Hematopoietic multipotent progenitor cell treated with erythropoietin and hydrocortisone succinate and interleukin-3 and kit ligand, for 15 days (in vitro differentiated cells): ENCODE measurements around the gene SRC.
A peak's percentile ranks its signal among the peaks of the same experiment; 100 is the strongest.
"Not testable (repeated sequence)": the region's sequence is repeated elsewhere in the genome, so short reads cannot be mapped to it uniquely, and the experiment has no call there.

Experiments used
- DNase-seq: peaks from one replicate; pipeline ENCODE4 v3.0.0-alpha.2; 2015; ENCODE audit warnings: low spot score

The SRC gene

DNA sequence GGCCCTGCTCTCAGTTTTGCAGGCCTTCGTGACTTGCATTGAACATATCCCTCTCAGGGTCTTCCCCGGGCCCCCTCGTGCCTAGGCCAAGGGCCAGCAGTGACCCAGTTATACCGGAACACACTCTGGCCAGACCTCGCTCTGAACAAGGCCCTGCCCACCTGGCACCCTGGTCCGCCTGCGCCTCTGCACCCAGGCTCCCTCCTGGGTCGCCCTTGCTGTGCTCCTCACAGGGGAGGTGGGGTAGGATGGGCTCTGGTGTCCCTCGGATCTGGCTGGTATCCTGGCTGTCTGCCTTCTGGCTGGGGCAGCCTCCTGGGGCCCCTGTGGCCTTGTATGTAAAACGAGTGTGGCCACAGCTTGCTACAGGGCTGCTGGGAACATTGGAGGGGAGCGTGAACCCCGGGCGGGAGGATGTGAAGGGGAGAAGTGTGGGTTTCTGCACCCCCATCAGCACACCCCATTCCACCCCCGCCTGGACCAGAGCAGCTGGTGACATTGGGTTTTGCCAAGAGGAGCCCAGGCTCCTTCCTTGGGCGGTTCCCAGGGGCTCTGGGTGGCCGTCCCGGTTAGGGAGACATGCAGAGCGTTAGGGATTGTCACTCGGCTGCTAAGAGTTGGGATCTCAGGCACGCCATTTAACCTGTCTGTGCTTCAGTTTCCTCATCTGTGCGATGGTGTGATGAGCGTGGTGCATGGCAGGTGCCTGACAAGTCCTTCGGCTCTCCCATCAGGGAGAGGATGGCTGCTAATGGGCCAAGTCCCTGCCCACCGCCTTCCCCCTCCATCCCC, 17.5 kb downstream of the SRC start:
- DNase-seq: no peak

GRCh38 chr20:37364013-37364926, 18.3 kb downstream of the SRC start:
- DNase-seq: no peak

GRCh38 chr20:37364927-37365272, 19.0 kb downstream of the SRC start:
- DNase-seq: no peak

- no peak for DNase-seq
These were observed 20.1 kb downstream of the SRC start for GRCh38 chr20:37365760-37366638.

- DNase-seq: no peak
These were observed 20.8 kb downstream of the SRC start for GRCh38 chr20:37366743-37367142.

DNA sequence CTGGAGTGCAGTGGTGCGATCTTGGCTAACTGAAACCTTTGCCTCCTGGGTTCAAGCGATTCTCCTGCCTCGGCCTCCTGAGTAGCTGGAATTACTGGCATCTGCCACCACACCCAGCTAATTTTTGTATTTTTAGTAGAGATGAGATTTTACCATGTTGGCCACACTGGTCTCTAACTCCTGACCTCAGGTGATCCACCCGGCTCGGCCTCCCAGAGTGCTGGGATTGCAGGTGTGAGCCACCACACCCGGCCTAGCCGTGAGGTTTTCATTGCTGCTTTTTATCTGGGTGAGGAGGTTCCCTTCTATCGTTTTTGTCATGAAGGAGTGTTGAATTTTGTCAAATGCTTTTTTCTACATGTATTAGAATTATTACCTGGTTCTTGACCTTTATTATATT, 23.9 kb downstream of the SRC start:
- DNase-seq: no peak

- DNase-seq: not testable (repeated sequence)
These were observed 25.9 kb downstream of the SRC start for GRCh38 chr20:37371845-37372244.

DNA sequence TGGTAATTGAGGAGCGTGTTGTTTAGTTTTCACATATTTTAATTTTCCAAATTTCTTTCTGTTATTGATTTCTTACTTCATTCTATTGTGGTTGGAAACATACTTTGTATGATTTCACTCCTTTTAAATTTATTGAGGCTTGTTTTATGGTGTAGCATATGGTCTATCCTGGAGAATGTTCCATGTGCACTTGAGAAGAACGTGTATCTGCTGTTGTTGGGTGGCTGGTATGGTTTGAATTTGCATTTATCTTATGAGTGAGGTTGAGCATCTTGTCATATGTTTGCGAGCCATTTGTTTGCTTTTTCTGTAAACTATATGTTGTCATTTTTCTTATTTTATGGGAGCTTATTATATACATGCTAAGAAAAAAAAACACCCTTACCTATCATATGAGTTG, 26.5 kb downstream of the SRC start:
- DNase-seq: no peak

- DNase-seq: no peak
These were observed 27.2 kb downstream of the SRC start for GRCh38 chr20:37373020-37373598.

GRCh38 chr20:37375227-37375626, 29.3 kb downstream of the SRC start:
- no peak for DNase-seq

DNA sequence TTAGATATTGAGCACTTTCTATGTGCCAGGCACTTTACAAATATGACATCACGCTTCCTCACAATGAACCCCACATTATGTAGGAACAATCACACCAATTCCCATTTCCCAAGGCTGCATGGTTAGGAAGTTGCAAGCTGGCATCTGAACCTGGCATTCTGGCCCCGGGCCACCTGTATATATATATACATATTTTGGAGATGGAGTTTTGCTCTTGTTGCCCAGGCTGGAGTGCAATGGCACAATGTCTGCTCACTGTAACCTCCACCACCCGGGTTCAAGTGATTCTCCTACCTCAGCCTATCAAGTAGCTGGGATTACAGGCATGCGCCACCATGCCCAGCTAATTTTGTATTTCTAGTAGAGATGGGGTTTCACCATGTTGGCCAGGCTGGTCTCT, 30.4 kb downstream of the SRC start:
- no peak for DNase-seq

- no peak for DNase-seq
These were observed 30.9 kb downstream of the SRC start for GRCh38 chr20:37376791-37377190.

DNA sequence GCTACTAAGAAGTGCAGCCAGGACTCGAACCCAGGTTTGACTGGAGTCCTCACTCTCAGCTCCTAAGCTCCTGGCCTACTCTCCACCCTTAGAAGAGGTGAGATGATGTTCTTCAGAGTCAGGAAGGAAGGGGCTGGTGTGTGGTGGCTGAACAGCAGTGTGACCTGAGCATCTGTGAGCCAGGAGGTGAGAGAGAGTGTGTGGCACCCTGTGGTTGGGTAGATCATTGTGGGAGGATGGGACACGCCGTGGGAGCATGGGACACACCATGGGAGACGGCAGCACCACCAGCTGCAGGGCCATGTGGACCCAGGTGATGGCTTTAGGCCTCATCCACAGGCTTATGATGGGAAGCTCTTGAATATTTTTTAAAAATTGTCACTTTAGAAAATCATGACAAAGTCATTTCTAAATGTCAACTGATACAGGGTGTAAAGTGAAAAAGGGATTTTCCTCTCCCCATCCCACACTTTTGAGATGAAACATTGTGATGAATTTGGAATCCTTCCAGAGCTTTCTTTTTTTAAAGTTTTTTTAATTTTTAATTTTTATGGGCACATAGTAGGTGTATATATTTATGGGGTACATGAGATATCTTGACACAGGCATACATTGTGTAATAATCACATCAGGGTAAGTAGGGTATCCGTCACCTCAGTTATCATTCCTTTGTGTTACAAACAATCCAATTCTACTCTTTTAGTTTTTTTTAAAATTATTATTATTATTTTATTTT, 31.6 kb downstream of the SRC start:
- no peak for DNase-seq

GRCh38 chr20:37378420-37378784, 32.5 kb downstream of the SRC start:
- DNase-seq: no peak

GRCh38 chr20:37378785-37379598, 33.1 kb downstream of the SRC start:
- peak; percentile 83 for DNase-seq

DNA sequence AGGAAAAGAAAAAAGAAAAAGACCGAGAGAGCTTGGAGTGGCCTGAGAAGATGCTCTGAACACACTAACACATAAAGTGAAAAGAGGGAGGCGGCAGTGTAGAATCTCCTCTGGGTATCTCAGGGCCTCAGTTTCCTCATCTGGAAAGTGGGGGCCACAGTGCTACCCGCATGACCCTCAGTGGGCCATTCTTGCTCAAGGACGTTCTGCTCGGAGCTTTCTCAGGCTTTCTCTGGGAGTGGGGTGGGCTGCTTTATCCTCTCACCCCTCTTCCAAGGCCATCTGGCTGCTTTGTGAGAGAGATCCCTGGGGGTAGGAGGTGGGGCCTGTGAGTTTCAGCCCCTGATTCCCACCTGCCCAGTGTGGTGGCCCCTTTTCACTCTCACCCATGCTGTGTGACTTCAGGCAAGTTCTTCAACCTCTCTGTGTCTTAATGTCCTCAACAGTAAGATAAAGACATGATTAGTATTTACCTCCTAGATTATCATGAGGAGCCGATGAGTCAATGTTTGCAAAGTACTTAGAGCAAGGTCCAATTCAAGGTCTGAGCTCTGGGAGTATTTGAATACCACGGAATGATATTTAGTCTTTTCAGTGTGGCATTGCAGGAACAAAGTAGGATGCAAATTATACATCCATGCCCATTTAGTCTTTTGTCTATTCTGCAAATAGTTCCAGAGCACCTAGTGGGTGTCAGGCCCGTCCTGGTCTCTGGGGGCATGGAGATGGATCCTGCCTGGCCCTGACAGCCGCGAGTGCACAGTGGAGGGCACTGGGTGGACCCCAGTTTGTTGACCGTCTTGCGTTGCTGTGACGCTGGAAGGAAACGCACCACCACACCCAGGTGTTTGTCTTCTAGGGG, 34.3 kb downstream of the SRC start:
- peak; percentile 7 for DNase-seq

DNA sequence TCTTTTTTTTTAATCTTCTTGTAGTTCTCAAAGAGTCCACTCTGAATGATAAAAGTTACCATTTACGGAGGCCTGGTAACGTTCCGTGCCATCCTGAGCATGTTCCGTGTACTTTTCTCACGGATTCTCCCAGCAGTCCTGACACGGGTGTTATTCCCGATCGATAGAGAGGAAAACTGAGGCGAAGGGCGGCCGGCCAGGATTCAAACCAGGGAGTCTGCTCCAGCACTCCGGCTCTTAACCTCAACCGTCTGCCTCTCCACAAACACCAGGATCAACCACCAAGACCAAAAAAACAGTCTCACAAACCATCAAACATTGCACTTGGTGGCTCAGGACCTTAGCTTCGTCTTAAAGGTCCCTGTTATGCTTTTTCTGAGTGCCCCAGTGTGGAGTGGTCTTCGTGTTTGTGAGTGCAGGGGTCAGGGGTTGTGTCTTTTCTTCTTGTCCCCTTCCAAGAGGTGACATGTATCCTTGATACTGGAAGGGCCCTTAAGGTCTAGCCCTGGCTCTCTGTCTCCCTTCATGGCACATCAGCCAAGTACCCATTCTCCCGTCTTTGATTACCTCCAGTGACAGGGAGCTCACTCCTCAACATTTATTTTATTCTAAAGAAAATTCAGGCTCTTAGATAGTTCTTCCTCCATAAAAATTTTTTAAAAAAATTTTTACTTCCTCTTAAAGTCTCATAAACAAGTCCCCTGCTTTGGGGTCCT, 35.1 kb downstream of the SRC start:
- DNase-seq: no peak

DNA sequence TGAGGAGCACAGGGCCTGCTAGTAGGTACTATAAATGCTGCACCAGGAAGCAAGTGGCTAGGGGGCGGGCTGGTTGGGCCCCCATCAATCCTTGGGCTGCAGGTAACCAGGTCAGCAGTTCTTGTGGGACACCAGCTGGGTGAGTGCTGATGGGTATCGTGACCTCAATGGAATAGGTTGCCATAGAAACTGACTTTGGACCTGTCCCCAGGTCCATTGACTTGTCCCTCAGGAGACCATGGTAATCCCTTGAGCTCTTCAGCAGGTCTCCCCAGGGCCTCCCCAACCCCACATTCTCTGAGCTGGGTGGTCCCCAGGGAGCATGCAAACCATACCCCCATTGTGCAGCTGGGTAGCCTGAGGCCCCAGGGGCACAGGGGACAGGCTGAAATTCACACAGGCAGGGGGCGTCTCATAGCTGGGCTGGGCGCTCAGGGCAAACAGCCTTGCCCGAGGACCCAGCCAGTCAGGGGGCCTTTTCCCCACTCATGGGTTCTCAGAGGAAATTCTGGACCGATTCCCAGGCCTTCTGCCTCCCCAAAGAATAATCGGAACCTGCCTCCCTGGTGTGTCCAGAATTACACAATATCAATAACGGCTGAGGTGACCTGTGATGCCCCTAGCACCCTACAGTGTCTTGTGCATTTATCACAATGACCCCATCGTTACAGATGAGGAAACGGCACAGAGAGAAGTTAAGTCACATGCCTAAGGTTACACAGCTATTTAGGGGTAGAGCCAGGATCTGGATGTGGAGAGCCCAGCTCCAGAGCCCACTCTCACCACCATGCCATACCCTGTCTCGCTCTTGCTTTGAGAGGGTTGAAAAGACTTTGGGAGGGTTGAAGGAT, 35.9 kb downstream of the SRC start:
- DNase-seq: no peak
